ENCODE results near the gene STXBP1.

- TF ChIP-seq EZH2 (IDR thresholded peaks at IDR 0.05; ENCODE audit: borderline replicate concordance, low read depth, low read length, severe bottlenecking) (no peak), CTCF (IDR thresholded peaks at IDR 0.05; ENCODE audit: borderline replicate concordance, extremely low read depth, low read length, poor library complexity, severe bottlenecking) (no peak)
Observed at GRCh38 chr9:127654619-127655018, 42.5 kb downstream of the STXBP1 start.

Measured in DND-41 (cell line).